ENCODE results near the gene PGM5.
"Not testable (repeated sequence)": the region's sequence is repeated elsewhere in the genome, so short reads cannot be mapped to it uniquely, and the experiment has no call there.

The PGM5 gene

DNA sequence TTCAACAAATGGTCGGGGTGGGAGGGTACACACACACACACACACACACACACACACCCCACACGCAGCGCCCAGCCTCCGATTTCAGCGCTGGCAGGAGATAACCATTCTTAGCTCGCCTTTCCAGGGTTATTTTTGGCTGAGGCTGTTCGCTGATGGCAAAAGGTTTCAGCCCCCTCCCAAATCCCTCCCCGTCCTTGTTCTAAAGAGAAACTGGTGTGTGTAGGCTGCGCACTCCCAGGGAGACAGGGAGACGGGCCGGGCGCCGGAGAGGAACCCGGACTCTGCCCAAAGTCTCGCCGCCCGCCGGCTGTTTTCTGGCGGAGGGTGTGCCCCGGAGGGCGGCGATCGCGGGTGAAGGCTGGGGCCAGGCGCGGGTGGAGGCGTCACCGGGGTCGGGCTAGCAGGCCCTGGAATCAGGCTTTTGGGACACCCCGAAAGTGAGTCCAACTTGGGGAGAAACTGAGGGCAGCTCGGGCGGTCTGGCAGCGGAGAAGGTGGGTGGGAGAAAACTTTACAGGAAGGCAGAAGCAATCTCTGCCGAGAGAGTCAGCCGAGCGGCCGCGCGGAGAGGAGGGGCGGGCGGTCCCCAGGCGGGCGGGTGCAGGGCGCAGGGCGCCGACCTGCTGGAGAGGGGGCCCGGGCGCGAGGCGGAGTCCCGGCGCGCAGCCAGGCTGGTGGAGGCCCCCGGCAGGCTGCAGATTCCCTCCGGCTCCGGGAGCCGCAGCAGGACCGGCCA, at the start of gene PGM5:
TSS of gene PGM5 (plus strand) at position 232 of the 739 bp plus-strand sequence. CDS start 517 bp downstream, outside the sequence.
- H3K9me3 ChIP-seq (ENCODE audit: insufficient read depth, low read length); DNase-seq (ENCODE audit: low read depth, low spot score); H3K4me1 ChIP-seq (ENCODE audit: insufficient read depth, insufficient read length); H3K36me3 ChIP-seq (ENCODE audit: insufficient read depth, insufficient read length, low read length): not testable (repeated sequence)
- Histone ChIP-seq H3K9ac (ENCODE audit: insufficient read length, low read depth) (peak within 1 kb of the TSS; percentile 42), H3K27me3 (ENCODE audit: insufficient read depth, insufficient read length) (peaks cover 53% of the 10 kb centered on the region), H3K4me3 (ENCODE audit: insufficient read length, low read depth) (peak within 1 kb of the TSS; percentile 42)

DNA sequence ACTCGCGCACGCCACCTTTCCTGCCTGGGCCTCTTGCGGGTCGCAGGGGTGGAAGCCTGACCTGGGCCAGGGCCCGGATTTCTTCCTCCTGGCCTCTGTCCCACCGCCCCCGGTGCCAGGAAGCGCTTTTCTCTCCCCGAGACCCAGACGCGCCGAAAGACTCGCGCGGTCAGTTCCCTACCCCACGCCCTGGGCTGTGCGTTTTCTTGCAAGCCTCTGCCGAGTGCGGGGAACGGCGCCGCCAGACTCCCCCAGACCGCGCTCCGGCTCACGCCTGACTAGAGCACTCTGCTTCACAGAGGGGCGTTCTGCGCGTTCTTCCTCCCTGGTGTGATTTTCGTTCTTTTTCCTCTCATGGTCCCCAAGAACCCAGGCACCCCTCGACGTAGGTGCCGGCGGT, 49.3 kb upstream of the PGM5 start:
- not testable (repeated sequence) for H3K4me3 ChIP-seq (ENCODE audit: insufficient read length, low read depth); DNase-seq (ENCODE audit: low read depth, low spot score); H3K36me3 ChIP-seq (ENCODE audit: insufficient read depth, insufficient read length, low read length); H3K9me3 ChIP-seq (ENCODE audit: insufficient read depth, low read length); H3K27me3 ChIP-seq (ENCODE audit: insufficient read depth, insufficient read length); H3K9ac ChIP-seq (ENCODE audit: insufficient read length, low read depth); H3K4me1 ChIP-seq (ENCODE audit: insufficient read depth, insufficient read length)

DNA sequence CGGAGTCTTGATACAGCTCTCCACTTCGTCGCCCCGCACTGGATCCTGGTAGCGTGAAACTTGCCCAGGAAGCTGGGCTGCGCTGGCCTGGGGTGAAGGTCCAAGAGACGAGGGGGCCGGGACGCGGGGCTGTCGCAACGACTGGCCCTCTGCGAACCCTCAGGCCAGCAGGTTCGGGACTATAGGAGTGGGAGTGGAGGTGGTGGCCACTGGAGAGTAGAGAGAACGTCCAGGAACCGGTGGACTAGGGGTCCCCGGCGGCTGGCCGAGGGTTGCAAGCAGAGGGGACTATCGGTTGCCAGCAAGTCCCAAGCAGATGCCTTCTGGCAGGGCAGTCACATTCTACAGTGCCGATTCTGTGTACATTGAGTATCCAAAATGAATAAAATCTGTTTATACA, 48.8 kb upstream of the PGM5 start:
- not testable (repeated sequence) for H3K4me1 ChIP-seq (ENCODE audit: insufficient read depth, insufficient read length); H3K9ac ChIP-seq (ENCODE audit: insufficient read length, low read depth); H3K4me3 ChIP-seq (ENCODE audit: insufficient read length, low read depth); H3K36me3 ChIP-seq (ENCODE audit: insufficient read depth, insufficient read length, low read length); DNase-seq (ENCODE audit: low read depth, low spot score); H3K27me3 ChIP-seq (ENCODE audit: insufficient read depth, insufficient read length); H3K9me3 ChIP-seq (ENCODE audit: insufficient read depth, low read length)

DNA sequence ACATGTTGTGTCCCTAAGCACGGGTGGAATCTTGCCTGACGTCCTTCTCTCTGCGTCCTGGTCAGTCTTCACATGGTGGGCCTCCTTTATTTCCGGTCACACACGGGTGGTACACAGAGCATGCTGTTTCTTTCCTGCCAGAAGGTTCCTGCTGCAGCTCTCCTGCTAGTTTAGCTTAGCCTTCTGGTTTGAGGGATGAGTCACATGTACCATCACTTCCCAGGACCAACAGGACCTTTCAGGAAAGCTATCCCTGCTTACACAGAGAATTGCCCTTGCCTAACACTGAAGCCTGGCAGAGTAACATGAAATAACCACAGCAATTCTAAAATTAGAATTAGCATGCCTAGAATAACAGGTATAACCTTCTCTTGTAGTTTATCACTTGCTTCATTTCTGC, 45.2 kb upstream of the PGM5 start:
- not testable (repeated sequence) for H3K9me3 ChIP-seq (ENCODE audit: insufficient read depth, low read length); H3K9ac ChIP-seq (ENCODE audit: insufficient read length, low read depth); H3K4me1 ChIP-seq (ENCODE audit: insufficient read depth, insufficient read length); DNase-seq (ENCODE audit: low read depth, low spot score); H3K36me3 ChIP-seq (ENCODE audit: insufficient read depth, insufficient read length, low read length); H3K4me3 ChIP-seq (ENCODE audit: insufficient read length, low read depth)
- peaks cover 14% of the 10 kb centered on the region for H3K27me3 ChIP-seq (ENCODE audit: insufficient read depth, insufficient read length)

DNA sequence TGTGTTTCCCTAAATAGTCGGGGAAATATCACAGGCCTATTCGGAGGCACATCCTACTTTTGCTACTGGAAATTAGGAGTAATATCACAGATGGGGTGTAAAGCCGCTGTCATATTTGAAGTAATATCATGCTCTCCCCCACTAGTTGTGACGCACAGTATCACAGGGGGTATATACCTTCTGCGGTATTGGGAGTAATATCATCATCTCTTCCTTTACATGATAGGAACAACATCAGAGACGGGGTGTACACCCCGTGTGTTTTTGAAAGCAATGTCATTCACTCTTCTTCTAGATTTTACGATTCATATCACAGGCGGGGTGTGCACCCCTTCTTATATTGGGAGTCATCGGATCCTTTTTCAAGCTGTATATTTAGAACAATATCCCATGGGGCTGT, 38.2 kb upstream of the PGM5 start:
- H3K4me1 ChIP-seq (ENCODE audit: insufficient read depth, insufficient read length); H3K36me3 ChIP-seq (ENCODE audit: insufficient read depth, insufficient read length, low read length); DNase-seq (ENCODE audit: low read depth, low spot score); H3K4me3 ChIP-seq (ENCODE audit: insufficient read length, low read depth); H3K9me3 ChIP-seq (ENCODE audit: insufficient read depth, low read length); H3K9ac ChIP-seq (ENCODE audit: insufficient read length, low read depth): not testable (repeated sequence)
- peaks cover 24% of the 10 kb centered on the region for H3K27me3 ChIP-seq (ENCODE audit: insufficient read depth, insufficient read length)

DNA sequence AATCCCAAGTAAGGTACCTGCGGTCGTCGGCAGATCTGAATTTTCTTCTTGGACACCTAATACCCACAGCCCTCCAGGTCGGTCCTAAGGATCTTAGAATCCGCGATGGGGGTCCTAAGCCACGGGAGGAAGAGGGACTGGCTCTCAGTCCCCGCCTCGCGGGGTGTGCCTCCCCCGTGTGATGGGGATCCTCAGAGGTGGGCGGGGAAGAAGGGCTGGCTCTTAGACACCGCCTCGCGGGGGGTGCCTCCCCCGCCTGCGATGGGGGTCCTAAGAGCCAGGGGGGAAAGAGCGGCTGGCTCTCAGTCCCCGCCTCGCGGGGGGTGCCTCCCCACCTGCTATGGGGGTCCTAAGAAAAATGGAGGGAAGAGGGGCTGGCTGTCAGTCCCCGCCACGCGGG, 32.7 kb upstream of the PGM5 start:
- H3K9ac ChIP-seq (ENCODE audit: insufficient read length, low read depth); H3K36me3 ChIP-seq (ENCODE audit: insufficient read depth, insufficient read length, low read length); DNase-seq (ENCODE audit: low read depth, low spot score); H3K4me3 ChIP-seq (ENCODE audit: insufficient read length, low read depth); H3K9me3 ChIP-seq (ENCODE audit: insufficient read depth, low read length); H3K4me1 ChIP-seq (ENCODE audit: insufficient read depth, insufficient read length); H3K27me3 ChIP-seq (ENCODE audit: insufficient read depth, insufficient read length): not testable (repeated sequence)

- DNase-seq (ENCODE audit: low read depth, low spot score); H3K27me3 ChIP-seq (ENCODE audit: insufficient read depth, insufficient read length); H3K9ac ChIP-seq (ENCODE audit: insufficient read length, low read depth); H3K36me3 ChIP-seq (ENCODE audit: insufficient read depth, insufficient read length, low read length); H3K9me3 ChIP-seq (ENCODE audit: insufficient read depth, low read length); H3K4me1 ChIP-seq (ENCODE audit: insufficient read depth, insufficient read length); H3K4me3 ChIP-seq (ENCODE audit: insufficient read length, low read depth): not testable (repeated sequence)
These were observed 31.9 kb upstream of the PGM5 start for GRCh38 chr9:68324518-68324917.

DNA sequence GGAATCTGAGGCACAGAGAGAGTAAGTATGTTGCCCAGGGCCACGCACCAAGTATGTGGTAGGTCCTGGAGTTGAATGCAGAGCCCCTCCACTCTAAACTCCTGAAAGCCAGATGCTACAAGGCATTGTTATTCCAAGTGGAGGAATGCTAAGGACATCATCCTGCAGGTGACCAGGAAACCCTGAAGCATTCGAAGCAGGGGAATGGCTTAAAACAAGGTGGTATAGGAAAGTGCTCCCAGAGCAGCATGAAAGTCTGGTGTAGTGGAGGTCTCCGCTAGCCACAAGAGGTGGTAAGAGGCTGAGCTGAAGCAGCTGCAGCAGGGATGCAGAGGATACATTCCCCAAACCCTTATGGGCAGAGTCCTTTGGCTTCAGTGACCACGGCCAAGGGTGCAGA, 27.3 kb upstream of the PGM5 start:
- not testable (repeated sequence) for H3K9ac ChIP-seq (ENCODE audit: insufficient read length, low read depth); H3K4me1 ChIP-seq (ENCODE audit: insufficient read depth, insufficient read length); H3K4me3 ChIP-seq (ENCODE audit: insufficient read length, low read depth); H3K9me3 ChIP-seq (ENCODE audit: insufficient read depth, low read length); DNase-seq (ENCODE audit: low read depth, low spot score); H3K36me3 ChIP-seq (ENCODE audit: insufficient read depth, insufficient read length, low read length); H3K27me3 ChIP-seq (ENCODE audit: insufficient read depth, insufficient read length)

DNA sequence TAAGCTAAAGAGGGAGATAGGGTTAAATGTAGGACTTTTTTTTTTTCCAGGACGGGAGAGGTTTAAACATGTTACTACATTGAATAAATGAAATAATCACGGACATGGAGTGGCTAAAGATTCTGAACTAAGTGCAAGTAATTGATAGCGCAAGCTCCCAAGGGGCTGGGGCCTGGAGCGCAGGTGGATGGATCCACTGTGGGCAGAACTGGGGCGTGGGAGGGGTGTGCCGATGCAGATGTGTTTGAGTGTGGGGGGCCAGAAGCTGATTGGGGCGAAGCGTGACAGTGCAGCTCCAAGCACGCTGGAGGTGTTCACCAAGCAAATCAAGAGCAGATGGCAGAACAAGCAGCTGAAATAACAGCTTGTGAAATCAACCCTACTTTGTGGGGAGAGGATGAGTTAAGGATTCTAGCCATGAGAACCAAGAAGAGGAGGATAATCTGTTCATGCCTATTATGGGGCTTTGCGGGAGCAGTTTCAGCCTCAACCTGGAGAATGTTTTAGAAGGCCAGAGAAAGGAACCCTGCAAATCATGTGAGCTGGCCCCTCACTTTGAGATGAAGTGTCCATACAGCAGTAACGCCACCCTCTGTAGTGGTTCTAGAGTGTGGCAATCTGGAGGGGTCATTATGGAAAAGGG, 25.8 kb upstream of the PGM5 start:
- H3K27me3 ChIP-seq (ENCODE audit: insufficient read depth, insufficient read length); H3K36me3 ChIP-seq (ENCODE audit: insufficient read depth, insufficient read length, low read length); H3K4me1 ChIP-seq (ENCODE audit: insufficient read depth, insufficient read length); DNase-seq (ENCODE audit: low read depth, low spot score); H3K4me3 ChIP-seq (ENCODE audit: insufficient read length, low read depth); H3K9me3 ChIP-seq (ENCODE audit: insufficient read depth, low read length); H3K9ac ChIP-seq (ENCODE audit: insufficient read length, low read depth): not testable (repeated sequence)

DNA sequence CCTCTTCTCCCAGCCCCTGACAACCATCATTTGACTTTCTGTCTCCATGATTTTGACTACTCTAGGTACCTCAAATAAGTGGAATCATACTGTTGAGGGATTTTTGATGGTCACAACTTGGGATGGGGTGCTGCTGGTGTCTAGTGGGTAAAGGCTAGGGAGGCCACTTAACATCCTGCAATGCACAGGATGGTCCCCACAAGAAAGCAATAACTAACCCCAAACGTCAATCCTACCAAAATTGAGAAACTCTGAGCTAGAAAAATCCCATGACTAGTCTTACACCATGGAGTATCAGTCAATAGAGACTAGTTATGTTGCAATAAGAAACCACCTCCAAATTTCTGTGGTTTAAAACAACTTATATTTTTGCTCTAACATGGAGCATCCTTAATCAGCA, 24.3 kb upstream of the PGM5 start:
- not testable (repeated sequence) for H3K36me3 ChIP-seq (ENCODE audit: insufficient read depth, insufficient read length, low read length); H3K4me1 ChIP-seq (ENCODE audit: insufficient read depth, insufficient read length); H3K4me3 ChIP-seq (ENCODE audit: insufficient read length, low read depth); H3K27me3 ChIP-seq (ENCODE audit: insufficient read depth, insufficient read length); H3K9me3 ChIP-seq (ENCODE audit: insufficient read depth, low read length); H3K9ac ChIP-seq (ENCODE audit: insufficient read length, low read depth); DNase-seq (ENCODE audit: low read depth, low spot score)

DNA sequence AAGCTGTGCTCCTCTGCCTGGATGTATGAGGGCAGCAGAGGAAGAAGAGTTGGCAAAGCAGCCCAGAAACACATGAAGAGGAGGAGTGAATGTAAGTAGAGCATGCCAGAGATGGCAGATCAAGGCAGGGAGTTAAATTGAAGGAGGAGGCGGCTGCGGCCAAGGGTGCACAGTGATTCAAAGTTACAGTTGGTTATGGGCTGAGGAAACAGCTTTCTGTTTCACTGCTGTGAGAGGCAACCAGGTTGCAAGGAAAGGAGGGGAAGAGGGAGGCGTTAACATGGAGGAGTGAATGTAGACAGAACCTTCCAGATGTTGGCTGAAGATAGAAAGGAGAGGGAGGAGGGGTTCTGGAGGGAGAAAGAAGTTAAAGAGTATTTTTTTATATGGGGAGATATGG, 20.5 kb upstream of the PGM5 start:
- H3K27me3 ChIP-seq (ENCODE audit: insufficient read depth, insufficient read length); H3K9ac ChIP-seq (ENCODE audit: insufficient read length, low read depth); H3K4me3 ChIP-seq (ENCODE audit: insufficient read length, low read depth); H3K9me3 ChIP-seq (ENCODE audit: insufficient read depth, low read length); H3K36me3 ChIP-seq (ENCODE audit: insufficient read depth, insufficient read length, low read length); H3K4me1 ChIP-seq (ENCODE audit: insufficient read depth, insufficient read length); DNase-seq (ENCODE audit: low read depth, low spot score): not testable (repeated sequence)

GRCh38 chr9:68336639-68337339, 19.6 kb upstream of the PGM5 start:
- DNase-seq (ENCODE audit: low read depth, low spot score); H3K9me3 ChIP-seq (ENCODE audit: insufficient read depth, low read length); H3K4me3 ChIP-seq (ENCODE audit: insufficient read length, low read depth); H3K4me1 ChIP-seq (ENCODE audit: insufficient read depth, insufficient read length); H3K9ac ChIP-seq (ENCODE audit: insufficient read length, low read depth); H3K27me3 ChIP-seq (ENCODE audit: insufficient read depth, insufficient read length); H3K36me3 ChIP-seq (ENCODE audit: insufficient read depth, insufficient read length, low read length): not testable (repeated sequence)
